Pulmonary artery endothelial cell (primary cell): ENCODE results near the gene INPP5D. TPM values are rescaled to one million over a fixed set of nuclear protein-coding genes. Genes with fewer than 3 reads are reported as not detected.

Source experiments
- DNase-seq: peaks from one replicate; pipeline ENCODE4 v3.0.0-alpha.2; 2011; ENCODE audit warnings: low read depth, low spot score
- total RNA-seq: library from RNA; depleted of rRNA; stranded (reverse); fragments of >200 nt; gene quantifications from 2 replicates; pipeline ENCODE4 v1.2.3, GENCODE V29; 2014

INPP5D gene
- total RNA-seq, 1 donor from 2014 or later: 19.8 TPM

- no peak for DNase-seq
Observed at GRCh38 chr2:233208382-233209116, 148.4 kb downstream of the INPP5D start.

GRCh38 chr2:233209117-233209532 is 149.0 kb downstream of the INPP5D start:
- no peak for DNase-seq

GRCh38 chr2:233209533-233210171 is 149.5 kb downstream of the INPP5D start:
- DNase-seq: no peak

GRCh38 chr2:233210281-233210680 is 150.1 kb downstream of the INPP5D start:
- DNase-seq: no peak

GRCh38 chr2:233210843-233211547 is 150.9 kb downstream of the INPP5D start:
- peak; percentile 40 for DNase-seq

- DNase-seq: no peak
Observed at GRCh38 chr2:233211548-233211895, 151.4 kb downstream of the INPP5D start.

- DNase-seq: no peak
Observed at GRCh38 chr2:233213011-233213410, 152.9 kb downstream of the INPP5D start.

- no peak for DNase-seq
Observed at GRCh38 chr2:233213975-233214374, 153.8 kb downstream of the INPP5D start.

GRCh38 chr2:233217892-233218377 is 157.8 kb downstream of the INPP5D start:
- no peak for DNase-seq

- DNase-seq: no peak
Observed at GRCh38 chr2:233218836-233219235, 158.7 kb downstream of the INPP5D start.

- no peak for DNase-seq
Observed at GRCh38 chr2:233219848-233220247, 159.7 kb downstream of the INPP5D start.

GRCh38 chr2:233221378-233222063 is 161.4 kb downstream of the INPP5D start:
- no peak for DNase-seq

- no peak for DNase-seq
Observed at GRCh38 chr2:233223059-233223894, 163.1 kb downstream of the INPP5D start.

- no peak for DNase-seq
Observed at GRCh38 chr2:233225230-233226068, 165.3 kb downstream of the INPP5D start.

GRCh38 chr2:233226511-233227031 is 166.4 kb downstream of the INPP5D start:
- no peak for DNase-seq

- no peak for DNase-seq
Observed at GRCh38 chr2:233227346-233227978, 167.3 kb downstream of the INPP5D start.

- DNase-seq: no peak
Observed at GRCh38 chr2:233228376-233228775, 168.2 kb downstream of the INPP5D start.

GRCh38 chr2:233233618-233234230 is 173.6 kb downstream of the INPP5D start:
- DNase-seq: no peak

- no peak for DNase-seq
Observed at GRCh38 chr2:233234264-233234663, 174.1 kb downstream of the INPP5D start.
